Measurements from ENCODE around the gene TM9SF3. TPM values are rescaled to one million over a fixed set of nuclear protein-coding genes. Genes with fewer than 3 reads are reported as not detected.

TM9SF3 gene
- total RNA-seq, 1 experiment from 2014 or later = 79.3 TPM

DNA sequence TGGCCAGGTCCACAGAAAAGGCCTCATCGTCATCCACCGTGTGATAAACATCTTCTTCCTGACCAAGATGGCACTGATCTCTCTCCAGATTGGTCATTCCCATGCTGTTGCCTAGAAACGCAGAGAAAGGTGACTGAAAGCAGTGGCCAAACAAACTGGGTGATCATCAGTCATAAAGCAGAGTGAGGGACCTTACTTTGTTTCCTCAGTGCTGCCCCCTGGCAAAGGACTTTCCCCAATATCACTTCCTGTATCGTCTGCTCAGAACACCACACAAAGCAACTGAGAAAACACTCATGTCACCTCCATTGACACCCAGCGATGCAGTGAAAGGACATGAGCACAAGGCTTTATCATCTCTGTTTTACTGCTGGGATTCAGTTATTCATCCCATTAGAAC lies 40.0 kb upstream of the TM9SF3 start:
- Histone ChIP-seq H3K4me1 (ENCODE audit: control insufficient read depth in 1 of 2, insufficient read depth in 2 of 2, low read length in 2 of 2) (no peaks in the 10 kb centered on the region), H3K4me3 (replicated peaks in 1 of 2; ENCODE audit: low read depth in 1 of 2, low read length in 2 of 2) (no peak overlapping the region), H3K4me2 (ENCODE audit: low read length) (no peak overlapping the region), H4K20me1 (ENCODE audit: insufficient read depth) (no peaks in the 10 kb centered on the region), H3K9ac (ENCODE audit: low read length) (no peak overlapping the region), H3K27me3 (ENCODE audit: insufficient read depth, low read length) (no peaks in the 10 kb centered on the region), H3K9me3 (ENCODE audit: control insufficient read depth in 1 of 2, insufficient read depth in 1 of 2, low read depth in 1 of 2, low read length in 2 of 2) (no peaks in the 10 kb centered on the region), H3K79me2 (ENCODE audit: insufficient read depth, low read length) (no peaks in the 10 kb centered on the region), H3K9me2 (ENCODE audit: insufficient read depth) (no peaks in the 10 kb centered on the region), H3K27ac (ENCODE audit: low read depth, low read length) (no peak overlapping the region), H3K36me3 (ENCODE audit: control insufficient read depth in 1 of 2, insufficient read depth in 2 of 2, low read length in 2 of 2) (no peaks in the 10 kb centered on the region), H2AFZ (ENCODE audit: low read depth, low read length, poor library complexity, severe bottlenecking) (no peak overlapping the region)
- POLR2A ChIA-PET = no interaction called here
- DNase-seq (ENCODE audit: low read depth, low spot score) = no peak
- BruUV-seq (replicated peaks) = no TSS peak
- TF ChIP-seq EZH2phosphoT487 (IDR thresholded peaks at IDR 0.05; ENCODE audit: borderline replicate concordance) (no peak), EZH2 (IDR thresholded peaks at IDR 0.05) (no peak), JUND (IDR thresholded peaks at IDR 0.05) (no peak), CEBPB (IDR thresholded peaks at IDR 0.05; ENCODE audit: low read depth) (no peak), CTCF (IDR thresholded peaks at IDR 0.05 in 2 of 3, conservative IDR thresholded peaks at IDR 0.05 in 1 of 3; ENCODE audit: borderline replicate concordance in 1 of 3, insufficient read depth in 1 of 3, low read depth in 2 of 3, low read length in 2 of 3) (peak in 2 of 3 experiments; percentile 27 to 34; a peak in 3 of 6 replicates), YY1 (IDR thresholded peaks at IDR 0.05; ENCODE audit: extremely low read depth, insufficient replicate concordance, low read depth, low read length) (no peak)
- intact Hi-C loops (cut with micrococcal nuclease) = no loop called here
- CTCF ChIA-PET = no interaction called here
- RAD21 ChIA-PET (ENCODE audit: low non-redundant PET in 1 of 2, low total read pairs in 2 of 2, uncharacterized antibody in 2 of 2, unreplicated experiment in 2 of 2) = no interaction called here
- ATAC-seq = peak; percentile 74

DNA sequence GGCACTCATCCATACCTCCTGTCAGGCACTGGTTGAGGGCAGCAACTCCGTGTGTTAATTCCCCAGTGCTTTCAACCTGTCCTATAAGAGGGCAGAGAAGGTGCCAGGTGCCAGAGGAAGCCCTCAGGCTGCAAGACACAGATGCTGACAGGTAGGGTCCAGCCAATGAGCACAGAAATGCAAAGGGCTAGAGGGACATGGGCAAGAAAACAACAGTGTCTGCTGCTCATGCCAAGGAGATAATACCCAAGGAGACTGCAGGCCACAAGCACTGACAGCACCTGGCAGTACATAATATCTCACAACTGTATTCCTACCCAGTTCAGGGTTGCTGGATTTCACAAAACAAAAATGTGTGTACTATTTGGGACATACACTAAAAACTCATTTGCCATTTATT lies 38.4 kb upstream of the TM9SF3 start:
- BruUV-seq (replicated peaks) = no TSS peak
- TF ChIP-seq FOSL1 (IDR thresholded peaks at IDR 0.05; ENCODE audit: low read depth) (no peak), SP1 (IDR thresholded peaks at IDR 0.05; ENCODE audit: low read depth) (no peak), YY1 (IDR thresholded peaks at IDR 0.05; ENCODE audit: extremely low read depth, insufficient replicate concordance, low read depth, low read length) (no peak), TCF7L2 (IDR thresholded peaks at IDR 0.05; ENCODE audit: borderline replicate concordance, extremely low read depth, insufficient read depth, insufficient read length) (no peak), EZH2 (IDR thresholded peaks at IDR 0.05) (no peak), CEBPB (IDR thresholded peaks at IDR 0.05; ENCODE audit: low read depth) (no peak), CTCF (IDR thresholded peaks at IDR 0.05 in 2 of 3, conservative IDR thresholded peaks at IDR 0.05 in 1 of 3; ENCODE audit: borderline replicate concordance in 1 of 3, insufficient read depth in 1 of 3, low read depth in 2 of 3, low read length in 2 of 3) (no peak), ELF1 (IDR thresholded peaks at IDR 0.05; ENCODE audit: borderline replicate concordance, low read depth) (no peak), JUND (IDR thresholded peaks at IDR 0.05) (no peak)
- TF ChIP-seq, protein P1, sequence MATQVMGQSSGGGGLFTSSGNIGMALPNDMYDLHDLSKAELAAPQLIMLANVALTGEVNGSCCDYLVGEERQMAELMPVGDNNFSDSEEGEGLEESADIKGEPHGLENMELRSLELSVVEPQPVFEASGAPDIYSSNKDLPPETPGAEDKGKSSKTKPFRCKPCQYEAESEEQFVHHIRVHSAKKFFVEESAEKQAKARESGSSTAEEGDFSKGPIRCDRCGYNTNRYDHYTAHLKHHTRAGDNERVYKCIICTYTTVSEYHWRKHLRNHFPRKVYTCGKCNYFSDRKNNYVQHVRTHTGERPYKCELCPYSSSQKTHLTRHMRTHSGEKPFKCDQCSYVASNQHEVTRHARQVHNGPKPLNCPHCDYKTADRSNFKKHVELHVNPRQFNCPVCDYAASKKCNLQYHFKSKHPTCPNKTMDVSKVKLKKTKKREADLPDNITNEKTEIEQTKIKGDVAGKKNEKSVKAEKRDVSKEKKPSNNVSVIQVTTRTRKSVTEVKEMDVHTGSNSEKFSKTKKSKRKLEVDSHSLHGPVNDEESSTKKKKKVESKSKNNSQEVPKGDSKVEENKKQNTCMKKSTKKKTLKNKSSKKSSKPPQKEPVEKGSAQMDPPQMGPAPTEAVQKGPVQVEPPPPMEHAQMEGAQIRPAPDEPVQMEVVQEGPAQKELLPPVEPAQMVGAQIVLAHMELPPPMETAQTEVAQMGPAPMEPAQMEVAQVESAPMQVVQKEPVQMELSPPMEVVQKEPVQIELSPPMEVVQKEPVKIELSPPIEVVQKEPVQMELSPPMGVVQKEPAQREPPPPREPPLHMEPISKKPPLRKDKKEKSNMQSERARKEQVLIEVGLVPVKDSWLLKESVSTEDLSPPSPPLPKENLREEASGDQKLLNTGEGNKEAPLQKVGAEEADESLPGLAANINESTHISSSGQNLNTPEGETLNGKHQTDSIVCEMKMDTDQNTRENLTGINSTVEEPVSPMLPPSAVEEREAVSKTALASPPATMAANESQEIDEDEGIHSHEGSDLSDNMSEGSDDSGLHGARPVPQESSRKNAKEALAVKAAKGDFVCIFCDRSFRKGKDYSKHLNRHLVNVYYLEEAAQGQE (IDR thresholded peaks at IDR 0.05; ENCODE audit: low read depth) = no peak

More for the DNA sequence above, 38.4 kb upstream of the TM9SF3 start:
- RAD21 ChIA-PET (ENCODE audit: low non-redundant PET in 1 of 2, low total read pairs in 2 of 2, uncharacterized antibody in 2 of 2, unreplicated experiment in 2 of 2) = no interaction called here
- ATAC-seq (no peak), DNase-seq (ENCODE audit: low read depth, low spot score) (no peak)
- H3K4me2 ChIP-seq (ENCODE audit: low read length) = no peak overlapping the region
- H4K20me1 ChIP-seq (ENCODE audit: insufficient read depth) = no peaks in the 10 kb centered on the region
- no peaks in the 10 kb centered on the region for H3K9me2 ChIP-seq (ENCODE audit: insufficient read depth)
- no peak overlapping the region for H3K27ac ChIP-seq (ENCODE audit: low read depth, low read length)
- H3K9me3 ChIP-seq (ENCODE audit: control insufficient read depth in 1 of 2, insufficient read depth in 1 of 2, low read depth in 1 of 2, low read length in 2 of 2) = no peaks in the 10 kb centered on the region
- no peaks in the 10 kb centered on the region for H3K79me2 ChIP-seq (ENCODE audit: insufficient read depth, low read length)
- no peak overlapping the region for H3K9ac ChIP-seq (ENCODE audit: low read length)
- CTCF ChIA-PET = no interaction called here
- no peaks in the 10 kb centered on the region for H3K4me1 ChIP-seq (ENCODE audit: control insufficient read depth in 1 of 2, insufficient read depth in 2 of 2, low read length in 2 of 2)
- no peak overlapping the region for H3K4me3 ChIP-seq (replicated peaks in 1 of 2; ENCODE audit: low read depth in 1 of 2, low read length in 2 of 2)
- POLR2A ChIA-PET = no interaction called here
- H2AFZ ChIP-seq (ENCODE audit: low read depth, low read length, poor library complexity, severe bottlenecking) = no peak overlapping the region
- H3K36me3 ChIP-seq (ENCODE audit: control insufficient read depth in 1 of 2, insufficient read depth in 2 of 2, low read length in 2 of 2) = no peaks in the 10 kb centered on the region
- intact Hi-C loops (cut with micrococcal nuclease) = no loop called here
- H3K27me3 ChIP-seq (ENCODE audit: insufficient read depth, low read length) = no peaks in the 10 kb centered on the region

Data from HCT116 (cell line).